ENCODE results near the gene RB1.

DNA sequence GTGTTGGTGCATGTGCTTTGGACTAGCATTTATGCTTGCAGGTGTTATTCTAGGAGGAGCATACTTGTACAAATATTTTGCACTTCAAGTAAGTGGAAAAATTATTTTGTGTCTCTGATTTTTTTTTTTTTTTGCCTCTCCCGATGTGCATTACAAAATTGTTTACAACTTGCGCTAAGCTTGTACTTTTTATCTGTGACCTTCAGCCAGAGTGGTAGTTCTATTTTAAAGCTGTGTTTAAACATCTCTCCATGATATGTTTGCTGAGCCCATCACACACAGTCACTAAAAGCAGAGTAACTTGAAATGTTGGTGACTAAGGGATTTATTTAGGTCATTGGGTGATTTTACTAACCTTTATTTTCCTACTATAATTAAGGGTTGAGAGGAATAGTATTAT lies 49.7 kb upstream of the RB1 start:
- TF ChIP-seq POLR2AphosphoS5 (IDR thresholded peaks at IDR 0.05; ENCODE audit: insufficient read depth, low read depth, low read length) = no peak
- TF ChIP-seq MAX (IDR thresholded peaks at IDR 0.05; ENCODE audit: insufficient read depth, insufficient read length) = no peak
- TF ChIP-seq, protein P1, sequence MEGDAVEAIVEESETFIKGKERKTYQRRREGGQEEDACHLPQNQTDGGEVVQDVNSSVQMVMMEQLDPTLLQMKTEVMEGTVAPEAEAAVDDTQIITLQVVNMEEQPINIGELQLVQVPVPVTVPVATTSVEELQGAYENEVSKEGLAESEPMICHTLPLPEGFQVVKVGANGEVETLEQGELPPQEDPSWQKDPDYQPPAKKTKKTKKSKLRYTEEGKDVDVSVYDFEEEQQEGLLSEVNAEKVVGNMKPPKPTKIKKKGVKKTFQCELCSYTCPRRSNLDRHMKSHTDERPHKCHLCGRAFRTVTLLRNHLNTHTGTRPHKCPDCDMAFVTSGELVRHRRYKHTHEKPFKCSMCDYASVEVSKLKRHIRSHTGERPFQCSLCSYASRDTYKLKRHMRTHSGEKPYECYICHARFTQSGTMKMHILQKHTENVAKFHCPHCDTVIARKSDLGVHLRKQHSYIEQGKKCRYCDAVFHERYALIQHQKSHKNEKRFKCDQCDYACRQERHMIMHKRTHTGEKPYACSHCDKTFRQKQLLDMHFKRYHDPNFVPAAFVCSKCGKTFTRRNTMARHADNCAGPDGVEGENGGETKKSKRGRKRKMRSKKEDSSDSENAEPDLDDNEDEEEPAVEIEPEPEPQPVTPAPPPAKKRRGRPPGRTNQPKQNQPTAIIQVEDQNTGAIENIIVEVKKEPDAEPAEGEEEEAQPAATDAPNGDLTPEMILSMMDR (IDR thresholded peaks at IDR 0.05; ENCODE audit: extremely low read depth in 1 of 2, insufficient read depth in 1 of 2, low read depth in 1 of 2, low read length in 2 of 2) = no peak

All from endothelial cell of umbilical vein (primary cell).